ENCODE measurements around the gene MALRD1. TPM values are rescaled to one million over a fixed set of nuclear protein-coding genes. Genes with fewer than 3 reads are reported as not detected.

The MALRD1 gene
- total and polyA plus RNA-seq, 10 donors, result 0.06 to 1.6 (median 0.43) TPM

GRCh38 chr10:19097151-19097550, 48.5 kb downstream of the MALRD1 start:
- 79 to 93% (median 81%) methylated on average over 3 of the region's 3 CpGs for WGBS, 5 donors
- DNase-seq, result no peak
- no peaks in the 10 kb centered on the region for H3K36me3 ChIP-seq
- no peaks in the 10 kb centered on the region for H3K4me1 ChIP-seq
- H3K9me3 ChIP-seq, result peaks cover 0 to 16% (median 0%) of the 10 kb centered on the region in 8 donors
- TF ChIP-seq CTCF (IDR thresholded peaks at IDR 0.05 in 8 of 11, conservative IDR thresholded peaks at IDR 0.05 in 3 of 11), result no peak
- TF ChIP-seq POLR2AphosphoS5 (IDR thresholded peaks at IDR 0.05), result no peak
- no peak for TF ChIP-seq POLR2A (IDR thresholded peaks at IDR 0.05)
- H3K27me3 ChIP-seq (replicated peaks in 1 of 7), result no peaks in the 10 kb centered on the region
- intact Hi-C loops (cut with DNase I; ENCODE audit: low total_unique reads), result no loop called here
- no peak overlapping the region for H3K4me3 ChIP-seq
- H3K27ac ChIP-seq, result no peak overlapping the region

GRCh38 chr10:19098803-19099202, 50.2 kb downstream of the MALRD1 start:
- Histone ChIP-seq H3K4me1 (no peaks in the 10 kb centered on the region), H3K27ac (no peak overlapping the region), H3K27me3 (replicated peaks in 1 of 7) (no peaks in the 10 kb centered on the region), H3K9me3 (peaks cover 0 to 16% (median 2%) of the 10 kb centered on the region in 8 donors), H3K36me3 (no peaks in the 10 kb centered on the region), H3K4me3 (no peak overlapping the region)
- whole genome bisulfite sequencing, 5 donors, result 73 to 82% (median 79%) methylated on average over 7 of the region's 7 CpGs
- no peak for DNase-seq
- intact Hi-C loops (cut with DNase I; ENCODE audit: low total_unique reads), result no loop called here
- TF ChIP-seq CTCF (IDR thresholded peaks at IDR 0.05 in 8 of 11, conservative IDR thresholded peaks at IDR 0.05 in 3 of 11) (no peak), POLR2A (IDR thresholded peaks at IDR 0.05) (no peak), POLR2AphosphoS5 (IDR thresholded peaks at IDR 0.05) (no peak)

- intact Hi-C loops (cut with DNase I; ENCODE audit: low total_unique reads), result no loop called here
These were observed 58.8 kb downstream of the MALRD1 start for GRCh38 chr10:19107406-19107805.

More at GRCh38 chr10:19107406-19107805, 58.8 kb downstream of the MALRD1 start:
- TF ChIP-seq POLR2A (IDR thresholded peaks at IDR 0.05) (no peak), POLR2AphosphoS5 (IDR thresholded peaks at IDR 0.05) (no peak), CTCF (IDR thresholded peaks at IDR 0.05 in 8 of 11, conservative IDR thresholded peaks at IDR 0.05 in 3 of 11) (no peak)
- 32 to 69% (median 44%) methylated on average over 1 of the region's 1 CpG for WGBS, 5 donors
- Histone ChIP-seq H3K4me1 (no peaks in the 10 kb centered on the region), H3K36me3 (no peaks in the 10 kb centered on the region), H3K27me3 (replicated peaks in 1 of 7) (no peaks in the 10 kb centered on the region), H3K4me3 (no peak overlapping the region), H3K9me3 (peaks cover 0 to 45% (median 38%) of the 10 kb centered on the region in 8 donors), H3K27ac (no peak overlapping the region)
- DNase-seq, result no peak
